ENCODE data around the gene GARNL3. TPM values are rescaled to one million over a fixed set of nuclear protein-coding genes. Genes with fewer than 3 reads are reported as not detected.

GARNL3 gene
- total RNA-seq, 1 donor from 2014 or later, result 32.0 TPM

DNA sequence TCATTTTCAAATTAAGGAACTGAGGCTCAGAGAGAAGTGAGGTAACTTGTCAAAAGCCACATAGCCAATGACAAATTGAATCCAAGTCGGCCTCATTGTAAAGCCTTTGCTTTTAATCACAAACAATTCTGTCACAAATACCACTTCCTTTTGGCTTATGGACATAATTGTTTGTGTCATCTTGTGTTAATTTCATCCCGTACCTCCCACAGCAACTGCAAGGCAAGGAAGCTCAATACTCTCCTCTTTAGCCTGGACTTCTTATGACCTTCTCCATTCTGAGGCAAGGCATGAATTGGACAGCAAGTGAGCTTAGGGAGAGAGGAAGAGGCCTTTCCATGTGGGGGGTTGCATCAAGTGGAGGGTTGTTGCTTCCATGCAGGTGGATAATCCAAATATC is 70.2 kb downstream of the GARNL3 start:
- H3K36me3 Mint-ChIP-seq, result peaks cover under 1% of the 10 kb centered on the region
- H3K4me1 Mint-ChIP-seq, result peaks cover 7% of the 10 kb centered on the region
- H3K27me3 Mint-ChIP-seq (ENCODE audit: insufficient read depth, low read depth), result no peaks in the 10 kb centered on the region
- no peaks in the 10 kb centered on the region for H3K4me1 ChIP-seq
- H3K27ac Mint-ChIP-seq, result no peak overlapping the region
- H3K36me3 ChIP-seq, result no peaks in the 10 kb centered on the region
- H3K4me3 ChIP-seq, result no peak overlapping the region
- H3K4me2 ChIP-seq, result no peak overlapping the region
- H3K27ac ChIP-seq, result no peak overlapping the region
- DNase-seq (ENCODE audit: low spot score), result no peak
- TF ChIP-seq EZH2 (IDR thresholded peaks at IDR 0.05) (no peak), EZH2phosphoT487 (IDR thresholded peaks at IDR 0.05) (no peak)
- TF ChIP-seq, protein P1, sequence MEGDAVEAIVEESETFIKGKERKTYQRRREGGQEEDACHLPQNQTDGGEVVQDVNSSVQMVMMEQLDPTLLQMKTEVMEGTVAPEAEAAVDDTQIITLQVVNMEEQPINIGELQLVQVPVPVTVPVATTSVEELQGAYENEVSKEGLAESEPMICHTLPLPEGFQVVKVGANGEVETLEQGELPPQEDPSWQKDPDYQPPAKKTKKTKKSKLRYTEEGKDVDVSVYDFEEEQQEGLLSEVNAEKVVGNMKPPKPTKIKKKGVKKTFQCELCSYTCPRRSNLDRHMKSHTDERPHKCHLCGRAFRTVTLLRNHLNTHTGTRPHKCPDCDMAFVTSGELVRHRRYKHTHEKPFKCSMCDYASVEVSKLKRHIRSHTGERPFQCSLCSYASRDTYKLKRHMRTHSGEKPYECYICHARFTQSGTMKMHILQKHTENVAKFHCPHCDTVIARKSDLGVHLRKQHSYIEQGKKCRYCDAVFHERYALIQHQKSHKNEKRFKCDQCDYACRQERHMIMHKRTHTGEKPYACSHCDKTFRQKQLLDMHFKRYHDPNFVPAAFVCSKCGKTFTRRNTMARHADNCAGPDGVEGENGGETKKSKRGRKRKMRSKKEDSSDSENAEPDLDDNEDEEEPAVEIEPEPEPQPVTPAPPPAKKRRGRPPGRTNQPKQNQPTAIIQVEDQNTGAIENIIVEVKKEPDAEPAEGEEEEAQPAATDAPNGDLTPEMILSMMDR (IDR thresholded peaks at IDR 0.05), result no peak
- no peaks in the 10 kb centered on the region for H3F3A ChIP-seq (ENCODE audit: low read depth)
- H3K79me2 ChIP-seq (ENCODE audit: low read depth), result no peaks in the 10 kb centered on the region
- no peak overlapping the region for H2AFZ ChIP-seq (replicated peaks)
- H4K20me1 ChIP-seq (ENCODE audit: low read depth), result no peaks in the 10 kb centered on the region
- H3K9me3 ChIP-seq (ENCODE audit: low read depth), result no peaks in the 10 kb centered on the region
- no peak overlapping the region for H3K9ac ChIP-seq
- H3K4me3 Mint-ChIP-seq, result no peak overlapping the region
- H3K27me3 ChIP-seq, result no peaks in the 10 kb centered on the region
- H3K9me3 Mint-ChIP-seq, result no peaks in the 10 kb centered on the region

DNA sequence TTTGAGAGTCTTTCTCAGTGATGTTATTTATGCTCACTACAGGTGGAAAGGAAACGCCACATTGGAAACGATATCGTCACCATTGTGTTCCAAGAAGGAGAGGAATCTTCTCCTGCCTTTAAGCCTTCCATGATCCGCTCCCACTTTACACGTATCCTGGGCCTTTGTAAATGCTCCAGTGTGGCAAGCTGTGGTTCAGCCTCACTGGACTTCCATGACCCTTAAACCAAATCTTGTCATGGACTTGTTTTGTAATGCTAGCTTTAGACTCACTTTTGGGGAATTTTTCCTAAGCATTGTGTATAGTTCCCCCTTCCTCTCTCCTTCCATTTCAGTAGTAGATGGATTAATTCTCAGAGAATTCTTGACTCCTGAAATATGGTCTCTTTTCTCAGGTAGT is 71.5 kb downstream of the GARNL3 start:
- Mint-ChIP-seq H3K36me3 (peaks cover 9% of the 10 kb centered on the region), H3K27me3 (ENCODE audit: insufficient read depth, low read depth) (peaks cover 2% of the 10 kb centered on the region), H3K4me3 (no peak overlapping the region), H3K4me1 (peaks cover 7% of the 10 kb centered on the region), H3K27ac (no peak overlapping the region), H3K9me3 (no peaks in the 10 kb centered on the region)
- Histone ChIP-seq H3K27me3 (no peaks in the 10 kb centered on the region), H3K4me1 (no peaks in the 10 kb centered on the region), H3K4me2 (no peak overlapping the region), H3K36me3 (no peaks in the 10 kb centered on the region), H3K79me2 (ENCODE audit: low read depth) (no peaks in the 10 kb centered on the region), H3K9me3 (ENCODE audit: low read depth) (no peaks in the 10 kb centered on the region), H4K20me1 (ENCODE audit: low read depth) (no peaks in the 10 kb centered on the region), H3K27ac (no peak overlapping the region), H3K9ac (no peak overlapping the region), H3F3A (ENCODE audit: low read depth) (no peaks in the 10 kb centered on the region), H3K4me3 (no peak overlapping the region), H2AFZ (replicated peaks) (no peak overlapping the region)
- no peak for DNase-seq (ENCODE audit: low spot score)
- TF ChIP-seq EZH2 (IDR thresholded peaks at IDR 0.05) (no peak), EZH2phosphoT487 (IDR thresholded peaks at IDR 0.05) (no peak)
- TF ChIP-seq, protein P1 (IDR thresholded peaks at IDR 0.05), result no peak

DNA sequence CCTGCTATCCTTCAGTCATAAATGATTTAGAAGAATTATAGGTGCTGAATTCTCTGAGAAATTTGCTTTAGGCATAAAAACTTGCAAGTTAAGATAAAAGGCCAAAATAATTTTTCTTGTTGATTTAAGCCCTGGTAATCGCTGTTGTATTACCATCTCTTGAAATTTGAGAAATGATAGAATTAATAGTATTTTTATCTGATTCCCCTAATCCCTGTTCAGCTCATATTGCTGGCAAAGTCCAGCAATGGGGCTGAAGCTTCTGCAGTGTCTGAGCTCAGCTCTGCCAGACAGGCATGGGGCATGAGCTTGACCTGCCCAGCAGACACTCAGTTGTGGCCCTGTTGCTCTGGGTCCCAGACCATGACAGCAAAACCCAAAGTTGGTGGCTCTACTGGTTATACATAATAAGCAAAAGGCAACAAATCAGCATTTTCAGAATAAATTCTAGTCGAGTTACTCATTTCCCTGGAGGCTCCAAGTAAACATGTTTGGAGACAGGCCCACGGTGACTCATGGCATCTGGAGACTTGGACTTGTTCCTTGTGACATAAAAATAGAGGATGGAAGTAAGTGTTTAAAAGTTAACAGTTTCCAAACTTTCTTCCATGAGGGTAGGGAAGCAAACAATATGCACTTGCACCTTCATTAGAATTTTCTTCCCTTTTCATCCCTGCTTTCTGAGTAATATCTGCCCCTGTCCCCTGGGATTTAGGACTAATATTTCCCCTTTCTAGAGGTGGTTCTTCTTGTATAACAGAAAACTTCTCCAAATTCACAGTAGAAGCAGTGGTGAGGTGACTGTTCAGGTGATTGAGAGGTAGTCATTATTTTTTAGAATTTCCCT is 72.2 kb downstream of the GARNL3 start:
- no peak overlapping the region for H3K9ac ChIP-seq
- TF ChIP-seq EZH2phosphoT487 (IDR thresholded peaks at IDR 0.05), result no peak
- H3K9me3 ChIP-seq (ENCODE audit: low read depth), result no peaks in the 10 kb centered on the region
- no peaks in the 10 kb centered on the region for H3K27me3 ChIP-seq
- no peak overlapping the region for H2AFZ ChIP-seq (replicated peaks)
- H4K20me1 ChIP-seq (ENCODE audit: low read depth), result no peaks in the 10 kb centered on the region
- peaks cover 2% of the 10 kb centered on the region for H3K27me3 Mint-ChIP-seq (ENCODE audit: insufficient read depth, low read depth)
- H3K36me3 ChIP-seq, result no peaks in the 10 kb centered on the region
- no peak overlapping the region for H3K27ac ChIP-seq
- DNase-seq (ENCODE audit: low spot score), result no peak
- no peak overlapping the region for H3K4me3 Mint-ChIP-seq
- no peak overlapping the region for H3K4me3 ChIP-seq
- H3K36me3 Mint-ChIP-seq, result peaks cover 10% of the 10 kb centered on the region
- no peaks in the 10 kb centered on the region for H3F3A ChIP-seq (ENCODE audit: low read depth)
- H3K4me1 Mint-ChIP-seq, result peaks cover 7% of the 10 kb centered on the region
- no peak overlapping the region for H3K4me2 ChIP-seq
- no peak overlapping the region for H3K27ac Mint-ChIP-seq
- H3K79me2 ChIP-seq (ENCODE audit: low read depth), result no peaks in the 10 kb centered on the region
- no peaks in the 10 kb centered on the region for H3K4me1 ChIP-seq
- no peaks in the 10 kb centered on the region for H3K9me3 Mint-ChIP-seq

DNA sequence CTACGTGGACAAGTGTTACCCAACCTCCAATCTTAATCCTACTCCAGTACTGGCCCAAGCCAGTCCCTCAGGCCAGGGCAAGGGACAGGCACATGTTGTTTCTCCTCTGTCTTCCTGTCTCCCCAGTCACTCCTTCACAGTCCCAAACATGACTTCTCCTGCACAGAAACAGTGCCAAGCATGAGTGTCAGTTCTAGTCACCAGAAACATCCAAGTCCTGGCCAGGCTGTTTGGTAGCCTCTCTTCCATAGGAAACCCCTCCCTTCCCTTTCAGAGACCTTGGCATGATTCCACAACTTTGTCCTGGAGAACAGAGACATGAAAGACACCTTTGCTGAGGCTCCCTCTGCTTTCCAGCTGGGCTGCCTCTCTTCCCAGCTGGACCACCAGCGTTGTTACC is 76.1 kb downstream of the GARNL3 start:
- TF ChIP-seq EZH2phosphoT487 (IDR thresholded peaks at IDR 0.05), result no peak
- TF ChIP-seq, protein P1 (IDR thresholded peaks at IDR 0.05), result no peak
- no peak for TF ChIP-seq EZH2 (IDR thresholded peaks at IDR 0.05)
- Mint-ChIP-seq H3K27ac (no peak overlapping the region), H3K27me3 (ENCODE audit: insufficient read depth, low read depth) (peaks cover 2% of the 10 kb centered on the region), H3K36me3 (peaks cover 12% of the 10 kb centered on the region), H3K4me3 (no peak overlapping the region), H3K4me1 (no peaks in the 10 kb centered on the region), H3K9me3 (no peaks in the 10 kb centered on the region)
- Histone ChIP-seq H3K4me3 (no peak overlapping the region), H3K27me3 (no peaks in the 10 kb centered on the region), H3F3A (ENCODE audit: low read depth) (no peaks in the 10 kb centered on the region), H3K4me2 (no peak overlapping the region), H3K36me3 (no peaks in the 10 kb centered on the region), H4K20me1 (ENCODE audit: low read depth) (no peaks in the 10 kb centered on the region), H3K4me1 (no peaks in the 10 kb centered on the region), H3K9me3 (ENCODE audit: low read depth) (no peaks in the 10 kb centered on the region), H3K79me2 (ENCODE audit: low read depth) (no peaks in the 10 kb centered on the region), H3K9ac (no peak overlapping the region), H2AFZ (replicated peaks) (no peak overlapping the region), H3K27ac (no peak overlapping the region)
- no peak for DNase-seq (ENCODE audit: low spot score)
